C4-2B (cell line): ENCODE measurements around the gene HOXB13.

Experiments used
- CTCF ChIP-seq: fragments of 450-650 bp; conservative IDR thresholded peaks from 2 replicates; pipeline ENCODE4 v1.5.1; 2017; ENCODE audit warnings: mild to moderate bottlenecking
- ZFX ChIP-seq: fragments of 450-650 bp; IDR thresholded peaks from 2 replicates; pipeline ENCODE4 v1.6.1; 2017

GRCh38 chr17:48717367-48718226, 11.0 kb downstream of the HOXB13 start:
- no peak for TF ChIP-seq ZFX
- TF ChIP-seq CTCF = no peak
